Measurements from ENCODE around the gene CD58.
"Not testable (repeated sequence)": the region's sequence is repeated elsewhere in the genome, so short reads cannot be mapped to it uniquely, and the experiment has no call there.

The CD58 gene

DNA sequence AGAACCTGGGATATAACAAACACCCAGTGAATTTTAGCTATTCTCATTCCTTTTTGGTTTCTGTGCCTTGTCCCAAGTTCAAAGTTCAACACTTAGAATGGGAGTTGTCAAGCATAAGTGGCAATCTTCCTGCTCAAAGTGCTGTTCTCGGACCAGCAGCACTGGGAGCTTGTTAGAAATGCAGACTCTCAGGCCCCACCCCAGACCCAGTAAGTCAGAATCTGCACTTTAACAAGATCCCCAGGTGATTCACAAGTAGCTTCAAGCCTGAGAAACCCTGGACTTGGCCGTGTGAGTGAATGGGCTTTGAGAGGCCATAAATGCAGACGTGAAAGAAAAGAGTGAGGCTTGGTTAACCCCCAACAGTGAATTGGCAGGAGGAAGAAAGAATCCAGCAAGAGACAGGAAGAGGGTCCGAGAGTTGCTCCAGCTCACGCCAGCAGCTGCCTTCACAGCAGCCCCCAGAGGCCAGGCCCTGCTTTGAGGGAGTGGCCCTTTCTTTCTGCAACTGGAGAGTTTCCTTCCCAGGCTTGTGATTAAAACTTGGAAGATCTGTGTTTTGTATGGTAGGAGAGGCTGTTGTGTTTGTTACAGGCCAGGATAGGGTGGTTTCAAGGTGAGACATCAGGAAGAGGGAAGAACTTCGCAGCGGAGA is 21.3 kb upstream of the CD58 start:
- DNase-seq: not testable (repeated sequence)

DNA sequence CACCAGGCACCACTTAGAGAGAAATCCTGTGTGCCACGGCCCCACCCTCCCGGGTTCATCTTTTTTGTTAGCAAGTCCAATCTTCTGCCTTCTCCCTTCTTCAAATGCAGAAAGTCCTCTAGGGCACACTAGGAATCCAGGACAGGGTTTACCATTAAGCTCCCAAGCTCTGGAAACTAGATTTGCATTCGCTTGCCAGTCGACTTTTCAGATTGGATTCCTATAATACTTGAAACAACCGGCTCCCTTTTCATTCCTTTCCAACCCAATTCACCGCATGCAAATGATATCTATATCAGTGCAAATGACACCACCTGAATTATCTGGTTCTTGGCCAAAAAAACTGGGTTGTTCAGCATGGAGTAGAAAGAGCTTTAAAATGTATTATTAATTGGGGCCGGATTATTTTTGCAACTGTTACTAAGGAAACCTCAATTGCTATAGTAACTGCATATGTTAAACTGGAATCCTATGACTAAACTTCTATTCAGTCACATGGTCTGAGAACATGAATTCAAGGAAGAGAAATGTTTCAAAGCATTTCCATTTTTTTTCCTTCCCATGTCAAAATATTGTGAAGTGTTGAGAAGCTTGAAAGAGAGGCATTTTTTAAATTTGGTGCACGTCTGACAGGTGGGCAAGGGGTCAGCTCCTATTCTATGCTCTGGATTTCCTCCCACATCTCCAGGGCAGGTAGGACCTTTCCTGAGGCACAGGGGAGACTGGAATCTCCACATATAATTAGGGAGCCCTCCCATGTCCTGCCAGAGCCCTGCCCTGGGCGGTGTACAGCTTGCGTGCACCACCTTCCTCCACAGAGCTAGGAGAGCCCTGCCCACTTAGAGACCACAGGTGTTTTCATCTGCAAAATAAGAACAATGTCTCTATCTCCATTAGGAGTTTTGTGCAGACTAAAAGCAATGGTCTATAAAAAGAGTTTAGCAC is 20.5 kb upstream of the CD58 start:
- DNase-seq: not testable (repeated sequence)

GRCh38 chr1:116590359-116591005 is 19.7 kb upstream of the CD58 start:
- not testable (repeated sequence) for DNase-seq

- DNase-seq: not testable (repeated sequence)
Observed at GRCh38 chr1:116589101-116589735, 18.4 kb upstream of the CD58 start.

- no peak for DNase-seq
Observed at GRCh38 chr1:116587501-116588227, 16.8 kb upstream of the CD58 start.

DNA sequence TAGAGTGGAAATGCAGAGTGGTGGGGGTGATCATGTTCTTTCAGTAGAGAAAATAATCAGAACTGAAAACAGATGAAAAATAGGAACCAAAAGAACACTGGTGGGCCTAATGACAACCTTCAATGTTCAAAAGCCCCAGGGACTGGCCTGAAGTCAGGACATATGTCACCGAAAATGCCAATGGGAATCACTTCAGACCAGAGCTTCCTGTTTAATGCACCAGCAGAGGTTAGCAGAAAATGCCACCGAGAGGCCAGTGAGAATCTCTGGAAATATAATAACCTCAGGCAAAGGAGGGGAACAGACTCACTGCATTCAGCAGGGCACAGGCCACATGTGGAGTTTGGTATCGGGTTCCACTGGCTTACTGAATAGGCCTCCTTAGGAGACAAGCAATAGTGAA is 15.9 kb upstream of the CD58 start:
- DNase-seq: no peak

- no peak for DNase-seq
Observed at GRCh38 chr1:116585886-116586285, 15.1 kb upstream of the CD58 start.

GRCh38 chr1:116581323-116581885 is 10.6 kb upstream of the CD58 start:
- no peak for DNase-seq

- no peak for DNase-seq
Observed at GRCh38 chr1:116580446-116581322, 9.9 kb upstream of the CD58 start.

GRCh38 chr1:116579259-116579875 is 8.5 kb upstream of the CD58 start:
- no peak for DNase-seq

- no peak for DNase-seq
Observed at GRCh38 chr1:116578581-116578980, 7.8 kb upstream of the CD58 start.

DNA sequence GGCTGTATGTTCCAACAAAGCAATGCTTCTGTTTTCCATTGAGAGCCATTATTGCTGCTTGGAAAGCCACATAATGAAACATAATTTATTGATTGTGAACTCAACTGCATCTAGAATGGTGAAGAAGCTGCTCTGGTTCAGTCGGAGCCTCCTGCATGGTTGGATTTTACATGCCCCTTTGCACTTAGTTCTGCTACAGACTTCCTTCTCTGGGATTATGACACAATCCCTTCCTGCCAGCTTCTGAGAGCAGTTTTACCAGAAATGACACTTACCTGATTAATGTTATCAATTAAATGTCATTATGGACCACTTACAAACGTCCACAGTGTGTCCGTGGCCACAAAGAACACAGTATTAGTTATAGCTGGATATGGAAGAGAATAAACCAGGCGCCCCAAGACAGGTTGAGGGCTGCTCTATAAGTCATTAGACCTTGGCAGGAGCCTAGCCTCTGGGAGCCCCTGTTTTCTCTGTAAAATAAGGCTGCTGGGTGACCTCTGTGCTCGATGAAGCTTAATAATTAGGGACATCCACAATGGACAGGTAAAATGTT is 7.0 kb upstream of the CD58 start:
- DNase-seq: no peak

DNA sequence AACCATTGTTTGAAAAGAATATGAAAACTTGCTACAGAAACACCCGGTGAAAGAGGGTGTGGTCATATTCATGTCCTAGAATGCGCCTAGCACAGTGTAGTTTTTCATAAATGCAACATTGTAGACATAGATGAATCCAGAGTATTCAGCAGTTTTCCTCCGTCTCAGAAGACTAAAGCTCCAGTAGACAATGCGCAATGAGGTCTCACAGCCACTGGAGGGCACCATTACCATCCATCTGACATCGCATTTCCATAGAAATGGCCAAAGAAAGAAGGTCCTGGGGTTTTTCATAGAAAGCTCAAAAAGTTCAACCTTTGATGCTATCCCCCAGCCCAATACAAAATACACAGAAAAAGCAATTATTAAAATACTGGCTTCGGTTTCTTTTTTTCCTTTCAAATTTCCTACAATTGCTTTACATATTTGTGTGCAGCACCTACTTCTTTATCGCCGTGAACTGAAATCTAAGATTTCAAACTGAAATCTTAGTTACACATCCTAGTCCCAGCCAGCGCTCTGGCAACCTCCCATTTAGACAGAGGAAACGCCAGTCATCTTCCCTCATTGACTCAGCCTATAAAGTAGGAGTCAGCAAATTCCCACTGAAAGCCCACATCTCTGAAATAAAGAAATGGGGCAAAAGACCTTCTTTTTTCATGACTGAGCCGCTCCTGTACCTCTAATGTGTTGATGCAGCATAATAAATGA is 3.9 kb upstream of the CD58 start:
- peak; percentile 55 for DNase-seq

DNA sequence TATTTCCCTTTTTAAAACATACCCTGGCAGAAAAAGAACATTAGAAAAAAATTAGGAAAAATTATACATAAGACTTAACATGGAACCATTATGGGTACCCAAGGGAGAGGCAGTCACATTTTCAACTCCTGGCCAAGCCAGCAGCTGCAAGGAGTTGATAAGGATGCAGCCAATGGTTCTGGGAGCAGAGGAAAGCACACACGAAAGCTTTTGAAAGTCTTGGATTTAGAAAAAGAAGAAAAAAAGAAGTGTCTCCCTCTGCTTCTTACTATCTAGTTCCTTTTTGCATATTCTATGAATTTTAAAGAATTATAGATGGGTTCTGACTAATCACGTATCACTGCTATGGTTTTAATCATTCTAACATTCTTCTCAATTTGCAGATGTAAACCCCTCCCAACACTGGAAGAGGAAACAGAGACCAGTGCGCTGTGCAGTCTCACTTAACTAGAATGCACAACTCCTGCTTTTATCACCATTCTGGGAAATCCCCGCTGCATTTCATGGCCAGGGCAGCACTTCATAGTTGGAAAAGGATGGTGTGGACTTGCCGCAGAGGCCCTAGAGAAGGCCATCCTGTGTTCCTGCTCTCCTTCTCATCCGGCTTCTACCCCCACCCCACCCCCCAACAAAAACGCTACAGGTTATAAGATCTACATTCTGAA is 2.7 kb upstream of the CD58 start:
- DNase-seq: no peak

DNA sequence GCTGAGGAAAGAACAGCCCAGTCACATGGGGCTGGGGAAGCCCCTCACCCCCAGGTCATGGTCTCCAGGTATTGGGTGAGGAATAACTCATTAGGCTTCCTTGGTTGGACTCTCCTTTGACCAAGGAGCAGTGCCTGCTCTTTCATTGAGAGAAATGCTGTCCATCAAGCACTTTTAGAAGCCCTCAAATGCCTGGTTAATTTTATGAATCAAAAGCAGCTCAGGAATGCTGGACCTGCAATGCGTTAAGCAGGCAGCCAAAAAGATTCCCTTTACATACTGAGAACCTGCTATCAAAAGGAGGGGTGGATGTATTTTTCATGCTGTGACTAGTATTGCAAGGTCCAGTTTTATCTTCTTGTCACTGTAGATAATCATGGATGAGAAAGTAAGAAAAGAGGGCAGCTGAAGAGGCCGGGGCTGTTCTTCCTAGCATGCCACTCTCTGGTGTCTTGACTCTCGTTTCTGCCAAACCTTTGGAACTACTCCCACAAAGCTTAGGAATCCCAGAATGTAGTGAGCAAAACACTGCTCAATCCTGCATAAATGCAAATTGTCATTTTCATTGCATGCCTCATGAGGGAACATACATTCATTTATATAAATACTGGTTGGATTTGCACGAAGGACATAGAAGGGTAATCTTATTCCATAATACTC is 2.1 kb upstream of the CD58 start:
- DNase-seq: no peak

GRCh38 chr1:116572099-116572498 is 1.3 kb upstream of the CD58 start:
- DNase-seq: no peak

DNA sequence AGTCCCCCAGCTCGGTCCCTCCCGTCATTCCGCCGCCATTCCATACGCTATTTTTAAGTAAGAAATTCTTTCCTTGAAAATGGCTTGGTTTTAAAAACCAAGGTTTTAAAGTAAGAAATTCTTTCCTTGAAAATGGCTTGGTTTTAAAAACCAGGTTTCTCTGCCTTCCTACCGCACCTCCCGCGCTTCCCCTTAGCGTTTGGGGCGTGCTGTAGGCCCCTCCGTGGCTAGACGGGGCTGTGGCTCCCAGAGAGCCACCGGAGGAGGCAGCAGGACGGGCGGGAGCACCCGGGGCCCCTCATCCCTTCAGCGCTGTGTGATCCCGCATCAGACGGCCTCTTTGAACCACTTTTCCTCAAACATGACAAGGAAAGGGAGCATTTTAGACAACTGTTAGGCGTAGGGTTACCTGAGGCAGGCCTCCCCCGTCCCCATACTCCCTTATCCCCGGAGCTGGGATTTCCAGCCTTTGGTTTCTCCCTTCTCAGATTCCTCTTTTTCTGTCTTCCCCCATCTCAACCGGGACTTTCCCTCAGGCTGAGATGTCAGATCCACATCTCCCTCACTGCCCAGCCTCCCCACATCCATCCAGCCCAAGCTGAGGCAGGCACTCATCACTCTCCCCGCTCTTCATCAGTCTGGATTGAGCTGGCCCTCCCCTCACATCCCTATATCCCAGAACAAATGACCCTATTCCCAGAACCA is 541 bp upstream of the CD58 start:
- no peak for DNase-seq
